ENCODE data around the gene TCAF2. TPM values are rescaled to one million over a fixed set of nuclear protein-coding genes. Genes with fewer than 3 reads are reported as not detected.
A peak's percentile ranks its signal among the peaks of the same experiment; 100 is the strongest.
"Not testable (repeated sequence)": the region's sequence is repeated elsewhere in the genome, so short reads cannot be mapped to it uniquely, and the experiment has no call there.

TCAF2 gene
- total RNA-seq, result 0.07 and 2.3 TPM in 2 replicates

DNA sequence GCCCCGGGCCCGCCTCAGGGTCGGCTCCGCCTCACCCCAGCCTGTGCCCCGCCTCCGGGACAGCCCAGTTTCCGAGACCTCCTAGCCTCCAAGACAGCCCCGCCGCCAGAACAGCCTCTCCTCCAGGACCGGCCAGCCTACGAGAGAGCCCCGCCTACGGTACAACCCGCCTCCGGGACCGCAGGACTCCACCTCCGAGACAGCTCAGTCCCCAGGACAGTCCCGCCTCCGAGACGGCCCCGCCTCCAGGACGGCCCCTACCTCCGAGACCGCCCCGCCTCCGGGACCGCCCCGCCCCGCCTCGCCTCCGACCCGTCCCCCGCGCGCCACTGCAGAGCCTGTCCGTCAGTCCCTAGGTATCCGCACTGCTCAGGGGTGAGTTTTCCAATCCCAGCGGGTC lies at the start of gene TCAF2:
Gene TCAF2 (plus strand): TSS at position 329 of the 400 bp plus-strand sequence.
- not testable (repeated sequence) for DNase-seq (ENCODE audit: low read depth)
- H3K4me3 ChIP-seq (ENCODE audit: low read depth, low read length), result peak within 1 kb of the TSS; percentile 40

DNA sequence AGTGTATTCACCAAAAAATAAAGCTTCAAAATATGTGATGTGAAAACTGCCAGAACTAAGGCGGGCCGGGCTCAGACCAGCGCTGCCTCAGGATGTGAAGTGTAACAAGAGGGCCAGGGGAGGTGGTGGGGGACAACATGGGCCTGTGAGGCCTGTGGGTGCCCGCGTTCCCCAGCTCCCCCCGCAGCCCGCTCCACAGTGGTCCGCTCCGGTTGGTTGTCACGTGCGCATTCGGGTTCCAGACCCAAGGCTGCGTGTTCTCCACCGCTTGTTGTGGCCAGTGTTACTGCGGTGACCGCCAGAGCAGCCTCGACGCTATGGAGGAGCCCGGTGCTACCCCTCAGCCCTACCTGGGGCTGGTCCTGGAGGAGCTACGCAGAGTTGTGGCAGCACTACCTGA lies 49.3 kb upstream of the TCAF2 start, which contains the start of gene CTAGE15:
Gene CTAGE15 (plus strand): TSS at position 301 of the 400 bp plus-strand sequence. CDS start 17 bp downstream, at position 318.
- not testable (repeated sequence) for DNase-seq (ENCODE audit: low read depth); H3K4me3 ChIP-seq (ENCODE audit: low read depth, low read length)

GRCh38 chr7:143588183-143588582 lies 32.6 kb upstream of the TCAF2 start:
- H3K4me3 ChIP-seq (ENCODE audit: low read depth, low read length), result not testable (repeated sequence)

DNA sequence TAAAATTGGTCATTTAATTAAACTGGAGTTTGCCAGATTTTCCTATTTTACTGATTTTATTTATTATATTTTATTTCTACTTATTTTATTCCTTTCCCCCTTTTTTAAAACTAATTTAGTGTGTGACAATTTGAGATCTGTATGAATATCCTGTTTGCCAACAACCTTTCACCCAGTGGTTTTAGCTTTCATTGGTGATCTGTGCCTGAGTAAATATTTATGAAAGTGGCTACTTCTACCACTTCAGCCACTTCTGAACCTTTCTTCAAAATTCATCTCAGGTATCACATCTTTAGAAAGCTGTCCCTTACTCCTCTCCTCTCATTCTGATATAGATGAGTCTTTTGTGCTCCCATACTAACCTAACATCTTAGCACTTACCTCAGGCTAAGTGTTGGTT lies 30.9 kb upstream of the TCAF2 start:
- not testable (repeated sequence) for H3K4me3 ChIP-seq (ENCODE audit: low read depth, low read length); DNase-seq (ENCODE audit: low read depth)

More at GRCh38 chr7:143588183-143588582, 32.6 kb upstream of the TCAF2 start:
- not testable (repeated sequence) for DNase-seq (ENCODE audit: low read depth)

DNA sequence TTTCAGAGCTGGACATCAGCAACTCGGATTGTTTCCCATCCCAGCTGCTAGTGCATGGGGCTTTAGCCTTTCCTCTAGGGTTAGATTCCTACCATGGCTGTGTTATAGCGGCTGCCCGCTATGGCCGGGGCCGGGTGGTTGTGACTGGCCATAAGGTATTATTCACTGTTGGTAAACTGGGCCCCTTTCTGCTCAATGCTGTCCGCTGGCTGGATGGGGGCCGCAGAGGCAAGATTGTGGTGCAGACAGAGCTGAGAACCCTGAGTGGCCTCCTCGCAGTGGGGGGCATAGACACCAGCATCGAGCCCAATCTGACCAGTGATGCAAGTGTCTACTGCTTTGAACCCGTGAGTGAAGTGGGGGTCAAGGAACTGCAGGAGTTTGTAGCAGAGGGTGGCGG lies 22.7 kb upstream of the TCAF2 start:
- DNase-seq (ENCODE audit: low read depth); H3K4me3 ChIP-seq (ENCODE audit: low read depth, low read length): not testable (repeated sequence)

DNA sequence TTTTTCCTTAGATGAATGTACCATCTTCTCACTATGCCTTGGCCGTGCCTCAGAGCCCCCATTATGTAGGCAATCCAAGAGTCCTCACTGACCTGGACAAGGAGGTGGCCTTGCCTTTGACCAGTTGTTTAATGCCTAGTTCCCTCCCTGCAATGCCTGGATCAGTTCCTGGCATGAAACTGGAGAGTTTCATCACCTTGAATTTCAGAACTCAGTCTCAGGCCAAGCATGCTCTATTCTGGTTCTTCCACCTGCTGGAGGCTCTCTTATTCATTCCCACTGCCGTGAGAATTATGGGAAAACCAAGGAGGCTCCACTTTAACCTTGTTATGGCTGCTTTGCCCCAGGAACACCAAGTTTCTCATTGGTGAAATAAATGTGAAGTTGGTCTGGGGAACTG lies 17.2 kb upstream of the TCAF2 start:
- H3K4me3 ChIP-seq (ENCODE audit: low read depth, low read length); DNase-seq (ENCODE audit: low read depth): not testable (repeated sequence)

DNA sequence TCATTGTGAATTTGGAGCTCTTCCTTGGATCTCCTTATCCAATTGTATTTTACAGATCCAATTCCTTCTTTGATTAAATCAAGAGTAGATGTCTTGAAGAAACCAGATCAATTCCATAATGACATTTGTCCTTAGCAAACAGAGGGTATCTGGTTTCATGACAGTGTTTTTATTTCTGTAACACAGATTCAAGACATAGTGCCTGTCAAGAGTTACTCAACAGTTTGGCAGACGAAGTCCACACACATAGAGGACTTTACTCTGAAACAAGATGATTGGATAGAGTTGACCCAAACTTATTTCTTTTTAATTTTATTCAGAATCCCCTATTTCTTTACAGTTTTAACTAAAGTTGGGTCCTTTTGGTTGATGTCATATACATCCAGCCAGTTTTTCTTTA lies 14.7 kb upstream of the TCAF2 start:
- not testable (repeated sequence) for DNase-seq (ENCODE audit: low read depth); H3K4me3 ChIP-seq (ENCODE audit: low read depth, low read length)

DNA sequence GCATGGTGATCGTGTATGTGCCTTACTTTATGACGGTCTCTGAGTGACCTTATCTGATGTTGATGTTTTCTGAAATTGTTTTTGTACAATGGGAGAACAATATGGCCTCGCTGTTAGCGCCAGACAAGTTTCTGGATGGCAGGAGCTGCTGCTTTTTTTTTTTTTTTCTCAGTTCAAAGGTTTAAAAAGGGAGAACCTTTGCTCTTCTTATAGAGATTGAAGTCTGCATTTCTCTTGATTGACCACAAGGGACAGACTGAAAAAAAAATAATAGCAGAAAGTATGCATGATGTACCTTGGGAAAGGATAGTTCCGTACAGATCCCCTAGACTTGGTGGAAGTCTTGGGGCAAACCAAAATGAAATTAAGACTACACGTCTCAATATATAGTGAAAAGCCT lies 5.2 kb upstream of the TCAF2 start:
- DNase-seq (ENCODE audit: low read depth); H3K4me3 ChIP-seq (ENCODE audit: low read depth, low read length): not testable (repeated sequence)
- peak; percentile 22 for TF ChIP-seq CTCF (conservative IDR thresholded peaks at IDR 0.05; ENCODE audit: low read depth, low read length)

DNA sequence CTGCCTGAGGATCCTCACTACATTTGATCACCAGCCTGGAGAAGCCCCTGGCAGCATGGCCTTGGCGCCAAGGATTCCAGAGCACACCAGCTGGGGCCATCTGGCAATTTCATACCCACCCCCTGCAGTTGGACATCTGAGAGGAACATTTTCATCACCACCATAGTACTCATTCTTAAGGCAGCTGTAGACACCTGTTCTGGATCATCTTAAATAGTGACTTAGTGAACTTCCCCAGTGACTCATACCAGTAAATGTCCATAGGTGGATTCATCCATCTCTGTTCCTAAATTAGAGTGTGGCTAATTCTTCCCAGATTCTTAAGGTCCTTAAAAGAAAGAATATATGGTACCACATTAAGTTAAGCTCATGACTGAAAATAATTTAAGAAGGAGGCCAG lies 3.6 kb upstream of the TCAF2 start:
- not testable (repeated sequence) for H3K4me3 ChIP-seq (ENCODE audit: low read depth, low read length); DNase-seq (ENCODE audit: low read depth)

GRCh38 chr7:143620058-143620457 lies 716 bp upstream of the TCAF2 start:
- not testable (repeated sequence) for DNase-seq (ENCODE audit: low read depth); H3K4me3 ChIP-seq (ENCODE audit: low read depth, low read length)

- not testable (repeated sequence) for DNase-seq (ENCODE audit: low read depth); H3K4me3 ChIP-seq (ENCODE audit: low read depth, low read length)
Measured at GRCh38 chr7:143621175-143621574, 401 bp downstream of the TCAF2 start.

DNA sequence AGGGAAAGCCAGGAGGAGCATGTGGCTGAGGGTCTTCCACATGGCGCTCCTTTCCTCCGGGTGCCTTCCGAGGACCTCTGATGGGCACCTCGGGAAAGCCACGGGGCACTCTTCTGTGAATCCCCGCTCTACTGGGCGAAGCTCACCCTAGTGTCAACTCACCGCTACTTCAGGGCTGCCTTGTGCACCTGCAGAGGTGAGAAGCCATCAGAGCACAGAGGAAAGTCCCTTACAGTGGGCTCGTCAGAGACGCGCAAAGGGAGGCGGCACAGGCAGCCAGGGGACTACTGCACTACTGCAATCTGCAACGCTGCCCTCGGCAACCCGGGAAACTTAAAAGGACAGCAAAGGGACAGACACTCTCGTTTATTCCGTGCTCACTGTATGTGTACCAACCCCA lies 1.4 kb downstream of the TCAF2 start:
- not testable (repeated sequence) for DNase-seq (ENCODE audit: low read depth); H3K4me3 ChIP-seq (ENCODE audit: low read depth, low read length)

- not testable (repeated sequence) for H3K4me3 ChIP-seq (ENCODE audit: low read depth, low read length); DNase-seq (ENCODE audit: low read depth)
Measured at GRCh38 chr7:143630653-143631052, 9.9 kb downstream of the TCAF2 start.

DNA sequence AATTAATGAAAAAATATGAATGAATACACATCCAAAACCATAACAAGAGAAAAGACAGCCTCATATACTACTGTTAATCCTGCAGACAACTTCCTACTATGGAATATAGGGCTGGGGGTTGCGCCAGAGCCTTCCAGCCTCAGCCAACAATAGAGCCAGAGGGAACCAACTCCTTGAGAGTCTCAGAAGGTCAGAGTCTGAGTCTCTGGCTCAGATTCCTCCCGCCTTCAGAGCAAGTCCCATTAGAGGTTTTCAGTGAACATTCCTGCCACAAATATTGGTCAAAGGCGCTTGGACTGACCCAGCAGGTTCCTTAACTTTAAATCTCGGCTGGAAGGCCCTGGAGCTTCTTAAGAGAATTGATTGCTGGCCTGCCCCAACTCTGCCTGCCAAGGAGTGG lies 11.7 kb downstream of the TCAF2 start:
- H3K4me3 ChIP-seq (ENCODE audit: low read depth, low read length); DNase-seq (ENCODE audit: low read depth): not testable (repeated sequence)

GRCh38 chr7:143633013-143633618 lies 12.3 kb downstream of the TCAF2 start:
- not testable (repeated sequence) for DNase-seq (ENCODE audit: low read depth); H3K4me3 ChIP-seq (ENCODE audit: low read depth, low read length)

DNA sequence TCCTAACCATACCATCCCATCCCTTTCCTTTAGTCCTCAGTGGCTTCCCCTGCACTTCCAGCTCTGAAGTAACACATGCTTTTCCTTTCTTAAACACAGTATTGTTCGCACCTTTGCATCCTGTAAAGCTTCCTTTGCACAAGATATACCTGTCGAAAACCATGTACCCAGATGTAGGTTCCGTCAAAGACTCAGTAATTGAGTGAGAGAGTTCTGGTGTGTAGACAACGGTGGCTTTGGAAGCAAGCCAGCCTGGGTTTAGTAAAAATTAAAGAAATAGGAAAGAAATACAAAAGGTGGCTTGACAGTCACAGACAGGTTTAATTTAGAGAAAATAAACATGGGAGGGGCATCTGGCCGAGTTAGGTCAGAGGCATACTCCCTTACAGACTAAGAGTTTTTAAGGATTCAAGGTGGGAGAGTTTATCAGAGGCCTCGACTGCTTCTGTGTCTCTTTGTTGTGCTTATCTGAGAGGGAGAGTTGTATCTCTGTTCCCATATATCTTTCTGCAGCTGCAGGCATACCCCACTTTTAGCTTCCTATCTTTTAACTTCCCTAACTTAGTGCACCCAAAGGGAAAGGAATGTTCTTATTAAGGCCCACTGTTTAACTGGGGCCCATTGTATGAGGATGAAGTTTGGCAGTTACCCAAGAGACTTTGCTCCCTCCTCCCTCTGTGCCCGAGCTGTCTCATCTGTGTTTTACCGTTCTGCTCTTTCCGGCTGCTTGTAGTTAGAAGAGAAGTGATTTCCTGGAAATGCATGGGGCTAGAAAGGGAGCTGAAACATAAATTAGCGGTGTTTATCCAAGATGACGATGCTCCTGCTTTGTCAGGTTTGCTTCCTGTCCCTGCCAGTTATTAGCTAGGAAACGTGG lies 14.8 kb downstream of the TCAF2 start:
- not testable (repeated sequence) for DNase-seq (ENCODE audit: low read depth); H3K4me3 ChIP-seq (ENCODE audit: low read depth, low read length)

GRCh38 chr7:143639372-143639771 lies 18.6 kb downstream of the TCAF2 start:
- DNase-seq (ENCODE audit: low read depth); H3K4me3 ChIP-seq (ENCODE audit: low read depth, low read length): not testable (repeated sequence)

DNA sequence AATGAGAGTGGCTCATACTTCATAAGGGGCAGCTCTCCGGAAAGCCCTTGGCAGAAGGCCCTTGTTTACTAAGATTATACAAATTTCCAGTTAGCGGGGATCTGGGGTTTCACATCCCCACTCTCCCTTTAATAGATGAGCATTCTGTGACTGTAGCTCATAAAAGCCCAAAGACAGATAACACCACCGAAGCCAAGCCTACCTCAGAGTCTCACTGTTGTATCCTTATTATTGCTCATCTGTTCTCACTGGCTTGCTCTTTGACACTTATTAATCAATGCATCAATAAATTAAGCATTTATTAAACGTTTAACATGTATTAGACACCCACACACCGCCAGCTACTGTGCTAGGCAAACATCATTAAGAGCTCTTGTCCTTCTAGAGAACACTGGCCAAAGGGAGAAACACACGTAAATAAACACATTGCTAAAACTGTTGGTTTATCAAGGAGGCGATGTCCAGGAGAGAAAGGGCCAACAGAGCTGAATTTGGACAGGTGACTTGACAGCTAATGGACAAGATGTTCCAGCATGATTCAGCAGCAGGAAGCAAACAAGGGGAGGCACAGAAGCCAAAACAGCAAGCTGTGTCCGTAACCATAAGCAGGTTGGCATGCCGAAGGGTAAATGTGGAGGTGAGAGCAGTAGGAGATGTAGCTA lies 19.9 kb downstream of the TCAF2 start:
- not testable (repeated sequence) for DNase-seq (ENCODE audit: low read depth); H3K4me3 ChIP-seq (ENCODE audit: low read depth, low read length)

Measured in epithelial cell of proximal tubule (primary cell).